HepG2 (cell line): ENCODE results near the gene BRCA1.

Experiments
- BRCA1 ChIP-seq: sonication (generic); formaldehyde crosslinking; IDR thresholded peaks from 2 replicates; pipeline ENCODE4 v1.4.0; 2020; ENCODE audit warnings: missing genetic modification reagents
- E2F1 ChIP-seq: sonication (generic); formaldehyde crosslinking; IDR thresholded peaks from 2 replicates; pipeline ENCODE4 v1.5.0; 2020; ENCODE audit warnings: missing genetic modification reagents
- EZH2 ChIP-seq: conservative IDR thresholded peaks from 2 replicates; pipeline ENCODE4 v1.6.1; 2012; ENCODE audit warnings: mild to moderate bottlenecking, low read depth, low read length, moderate library complexity
- JUN ChIP-seq: sonication (generic); formaldehyde crosslinking; IDR thresholded peaks from 2 replicates; pipeline ENCODE4 v1.4.0; 2020; ENCODE audit warnings: mild to moderate bottlenecking, missing genetic modification reagents
- JUNB ChIP-seq: sonication (generic); formaldehyde crosslinking; IDR thresholded peaks from 2 replicates; pipeline ENCODE4 v1.8.0; 2022; ENCODE audit warnings: missing genetic modification reagents, mild to moderate bottlenecking, borderline replicate concordance
- PHB2 ChIP-seq: fragments of 450-650 bp; IDR thresholded peaks from 2 replicates; pipeline ENCODE4 v1.6.1; 2018; ENCODE audit not compliant: partially characterized antibody
- POLR2AphosphoS5 ChIP-seq: IDR thresholded peaks from 2 replicates; pipeline ENCODE4 v1.6.1; 2012; ENCODE audit warnings: low read depth, low read length
- PTBP1 ChIP-seq: fragments of 200-400 bp; formaldehyde crosslinking; IDR thresholded peaks from 2 replicates; pipeline ENCODE4 v1.6.1; 2018; ENCODE audit warnings: low read length, low read depth; ENCODE audit not compliant: poor library complexity, severe bottlenecking
- REL ChIP-seq: sonication (generic); formaldehyde crosslinking; conservative IDR thresholded peaks from 2 replicates; pipeline ENCODE4 v1.8.0; 2022; ENCODE audit warnings: mild to moderate bottlenecking, missing genetic modification reagents, moderate library complexity
- SRSF9 ChIP-seq: fragments of 200-400 bp; formaldehyde crosslinking; IDR thresholded peaks from 2 replicates; pipeline ENCODE4 v1.6.1; 2018; ENCODE audit warnings: borderline replicate concordance, mild to moderate bottlenecking, low read depth, low read length; ENCODE audit not compliant: insufficient read depth, poor library complexity, severe bottlenecking
- TAF15 ChIP-seq: fragments of 200-400 bp; formaldehyde crosslinking; IDR thresholded peaks from one replicate; pipeline ENCODE4 v1.6.1; 2018; ENCODE audit warnings: mild to moderate bottlenecking, low read depth, low read length; ENCODE audit not compliant: poor library complexity, severe bottlenecking
- ZNF282 ChIP-seq: fragments of 450-650 bp; IDR thresholded peaks from 2 replicates; pipeline ENCODE4 v1.6.1; 2018; ENCODE audit not compliant: partially characterized antibody
- TF ChIP-seq, protein P1 (sequence below): sonication (generic); formaldehyde crosslinking; conservative IDR thresholded peaks from 2 replicates; pipeline ENCODE4 v1.8.1; 2023; ENCODE audit warnings: missing genetic modification reagents

GRCh38 chr17:43018932-43019331 lies 106.2 kb downstream of the BRCA1 start:
- no peak for TF ChIP-seq BRCA1
- TF ChIP-seq PHB2, result no peak
- TF ChIP-seq JUN (CRISPR knock-in tag), result no peak
- no peak for TF ChIP-seq E2F1 (CRISPR knock-in tag)
- no peak for TF ChIP-seq PTBP1
- TF ChIP-seq REL, result no peak
- no peak for TF ChIP-seq JUNB (CRISPR knock-in tag)
- no peak for TF ChIP-seq POLR2AphosphoS5
- no peak for TF ChIP-seq SRSF9
- TF ChIP-seq EZH2, result no peak
- no peak for TF ChIP-seq ZNF282
- no peak for TF ChIP-seq TAF15
- TF ChIP-seq, protein P1, sequence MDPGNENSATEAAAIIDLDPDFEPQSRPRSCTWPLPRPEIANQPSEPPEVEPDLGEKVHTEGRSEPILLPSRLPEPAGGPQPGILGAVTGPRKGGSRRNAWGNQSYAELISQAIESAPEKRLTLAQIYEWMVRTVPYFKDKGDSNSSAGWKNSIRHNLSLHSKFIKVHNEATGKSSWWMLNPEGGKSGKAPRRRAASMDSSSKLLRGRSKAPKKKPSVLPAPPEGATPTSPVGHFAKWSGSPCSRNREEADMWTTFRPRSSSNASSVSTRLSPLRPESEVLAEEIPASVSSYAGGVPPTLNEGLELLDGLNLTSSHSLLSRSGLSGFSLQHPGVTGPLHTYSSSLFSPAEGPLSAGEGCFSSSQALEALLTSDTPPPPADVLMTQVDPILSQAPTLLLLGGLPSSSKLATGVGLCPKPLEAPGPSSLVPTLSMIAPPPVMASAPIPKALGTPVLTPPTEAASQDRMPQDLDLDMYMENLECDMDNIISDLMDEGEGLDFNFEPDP (CRISPR knock-in tag), result no peak
